H1 (cell line): Measurements from ENCODE around the gene PKNOX1. TPM values are rescaled to one million over a fixed set of nuclear protein-coding genes. Genes with fewer than 3 reads are reported as not detected.

Experiments used
- CTCF ChIA-PET: fragments of 300-600 bp; sonication (Branson Sonifier 250); formaldehyde crosslinking; loops from one replicate; lab custom pipeline; 2021; ENCODE audit not compliant: partially characterized antibody; lab: Charles Lee
- POLR2A ChIA-PET: fragments of 300-600 bp; sonication (Branson Sonifier 250); formaldehyde crosslinking; loops from one replicate; lab custom pipeline; 2021; ENCODE audit warnings: inconsistent platforms; ENCODE audit not compliant: partially characterized antibody; lab: Charles Lee
- DNase-seq, 2 experiments: peaks; one replicate each; pipeline versions ENCODE4 v3.0.0 to v3.0.0-alpha.2; 2010 to 2022; ENCODE audit warnings: low spot score in 2 of 2, low read depth in 1 of 2, mixed read lengths in 1 of 2
- FAIRE-seq: peaks from 2 replicates; lab custom pipeline; 2011; peaks lifted over from hg19 to GRCh38; lab: Jason Lieb, UNC
- H2AFZ ChIP-seq: 2 replicates; pipeline ENCODE4 v1.8.1; 2012; ENCODE audit warnings: low read length, inconsistent platforms
- H2AK5ac ChIP-seq: 2 replicates; pipeline ENCODE4 v1.6.1; 2013; ENCODE audit warnings: low read depth, low read length
- H2BK120ac ChIP-seq: replicated peaks from 2 replicates; pipeline ENCODE3; 2013; ENCODE audit warnings: low read depth, low read length, inconsistent platforms
- H2BK12ac ChIP-seq: 2 replicates; pipeline ENCODE4 v1.6.1; 2013; ENCODE audit warnings: low read depth, low read length
- H2BK15ac ChIP-seq: 2 replicates; pipeline ENCODE4 v1.6.1; 2013; ENCODE audit warnings: low read length
- H2BK20ac ChIP-seq: 2 replicates; pipeline ENCODE4 v1.6.1; 2013; ENCODE audit warnings: low read length
- H2BK5ac ChIP-seq: 2 replicates; pipeline ENCODE4 v1.6.1; 2013; ENCODE audit warnings: low read depth, low read length
- H3K14ac ChIP-seq: 2 replicates; pipeline ENCODE4 v1.6.1; 2013; ENCODE audit warnings: inconsistent platforms; ENCODE audit not compliant: insufficient read length
- H3K18ac ChIP-seq: 2 replicates; pipeline ENCODE4 v1.6.1; 2013; ENCODE audit warnings: low read length; ENCODE audit errors: extremely low read depth
- H3K23ac ChIP-seq: 2 replicates; pipeline ENCODE4 v1.6.1; 2013; ENCODE audit warnings: inconsistent platforms; ENCODE audit not compliant: insufficient read length
- H3K23me2 ChIP-seq: 2 replicates; pipeline ENCODE4 v1.6.1; 2013; ENCODE audit warnings: low read depth, low read length
- H3K27ac ChIP-seq: 2 replicates; pipeline ENCODE4 v1.6.1; 2011; ENCODE audit warnings: low read depth, low read length, inconsistent platforms
- H3K27me3 ChIP-seq, 4 experiments: replicated peaks in 1 of 4; 1 replicate in 1 of 4; 2 replicates in 3 of 4; pipeline versions ENCODE4 v1.6.1 to v1.8.1; 2011 to 2013; ENCODE audit warnings: low read length in 3 of 4, mild to moderate bottlenecking in 3 of 4, inconsistent platforms in 2 of 4, mixed read lengths in 2 of 4, moderate library complexity in 1 of 4; ENCODE audit not compliant: control insufficient read depth in 3 of 4, insufficient read depth in 3 of 4; ENCODE audit errors: extremely low read depth in 1 of 4
- H3K36me3 ChIP-seq, 4 experiments: 2 replicates each; pipeline versions ENCODE4 v1.6.1 to v1.8.1; 2011 to 2013; ENCODE audit warnings: mild to moderate bottlenecking in 4 of 4, low read length in 3 of 4, moderate library complexity in 2 of 4, control low read depth in 1 of 4, inconsistent platforms in 1 of 4; ENCODE audit not compliant: insufficient read depth in 4 of 4, control insufficient read depth in 2 of 4
- H3K4ac ChIP-seq: replicated peaks from 2 replicates; pipeline ENCODE3; 2013; ENCODE audit warnings: low read length, low read depth, mixed read lengths, inconsistent platforms; ENCODE audit not compliant: insufficient read length
- H3K4me1 ChIP-seq, 4 experiments: replicated peaks in 1 of 4; 1 replicate in 1 of 4; 2 replicates in 3 of 4; pipeline versions ENCODE4 v1.6.1 to v1.8.1; 2011 to 2013; ENCODE audit warnings: low read length in 3 of 4, inconsistent platforms in 2 of 4, mixed read lengths in 1 of 4; ENCODE audit not compliant: insufficient read depth in 4 of 4, control insufficient read depth in 3 of 4
- H3K4me2 ChIP-seq, 2 experiments: 2 replicates each; pipeline versions ENCODE4 v1.6.1 to v1.8.1; 2011 to 2013; ENCODE audit warnings: low read depth in 2 of 2, low read length in 2 of 2, control low read depth in 1 of 2, inconsistent platforms in 1 of 2, mild to moderate bottlenecking in 1 of 2; ENCODE audit not compliant: insufficient read depth in 1 of 2
- H3K4me3 ChIP-seq, 4 experiments: fragments of 200-600, 300-600 bp in 1 of 4; sonication (generic), shearing (Covaris generic), sonication (Bioruptor Twin) in 1 of 4; 2 replicates each; pipeline versions ENCODE4 v1.5.1 to v1.8.1; 2011 to 2016; ENCODE audit warnings: low read length in 4 of 4, low read depth in 3 of 4, control low read depth in 2 of 4, inconsistent platforms in 2 of 4, mild to moderate bottlenecking in 2 of 4, mixed read lengths in 1 of 4, moderate library complexity in 1 of 4; ENCODE audit not compliant: insufficient read depth in 2 of 4; ENCODE audit errors: extremely low read depth in 1 of 4
- H3K56ac ChIP-seq: replicated peaks from 2 replicates; pipeline ENCODE3; 2013; ENCODE audit warnings: low read depth, mild to moderate bottlenecking, mixed read lengths, low read length, inconsistent platforms; ENCODE audit not compliant: insufficient read length
- H3K79me1 ChIP-seq: 2 replicates; pipeline ENCODE4 v1.6.1; 2013; ENCODE audit warnings: low read depth, low read length, control low read depth
- H3K79me2 ChIP-seq, 2 experiments: 2 replicates each; pipeline versions ENCODE4 v1.6.1 to v1.8.1; 2012 to 2013; ENCODE audit warnings: low read length in 2 of 2, mild to moderate bottlenecking in 2 of 2, inconsistent platforms in 1 of 2; ENCODE audit not compliant: insufficient read depth in 2 of 2, control insufficient read depth in 1 of 2
- H3K9ac ChIP-seq, 4 experiments: replicated peaks in 1 of 4; 1 replicate in 1 of 4; 2 replicates in 3 of 4; pipeline versions ENCODE4 v1.6.1 to v1.8.1; 2011 to 2013; ENCODE audit warnings: low read depth in 3 of 4, low read length in 3 of 4, control low read depth in 2 of 4, mild to moderate bottlenecking in 2 of 4, moderate library complexity in 2 of 4, inconsistent platforms in 1 of 4; ENCODE audit errors: extremely low read depth in 1 of 4
- H3K9me3 ChIP-seq, 2 experiments: 2 replicates each; pipeline versions ENCODE4 v1.6.1 to v1.8.1; 2012 to 2013; ENCODE audit warnings: mild to moderate bottlenecking in 2 of 2, moderate library complexity in 2 of 2, control low read depth in 1 of 2, inconsistent platforms in 1 of 2, low read depth in 1 of 2, low read length in 1 of 2, mixed read lengths in 1 of 2; ENCODE audit not compliant: insufficient read depth in 2 of 2
- H4K20me1 ChIP-seq, 2 experiments: replicated peaks in 1 of 2; 2 replicates each; pipeline versions ENCODE3 to v1.8.1; 2011 to 2013; ENCODE audit warnings: inconsistent platforms in 2 of 2, low read length in 2 of 2, mild to moderate bottlenecking in 1 of 2; ENCODE audit not compliant: insufficient read depth in 2 of 2, control insufficient read depth in 1 of 2
- H4K5ac ChIP-seq: 2 replicates; pipeline ENCODE4 v1.6.1; 2013; ENCODE audit warnings: low read length, low read depth, mixed read lengths, inconsistent platforms; ENCODE audit not compliant: insufficient read length
- H4K8ac ChIP-seq: 2 replicates; pipeline ENCODE4 v1.8.0; 2013; ENCODE audit warnings: mild to moderate bottlenecking, moderate library complexity, low read length, inconsistent platforms; ENCODE audit not compliant: insufficient read depth; ENCODE audit errors: extremely low read depth
- H4K91ac ChIP-seq: replicated peaks from 2 replicates; pipeline ENCODE3; 2013; ENCODE audit warnings: low read length, mixed read lengths, inconsistent platforms; ENCODE audit not compliant: insufficient read length
- ATF3 ChIP-seq: IDR thresholded peaks from 2 replicates; pipeline ENCODE4 v1.6.1; 2011; ENCODE audit warnings: low read depth, mild to moderate bottlenecking, low read length; ENCODE audit not compliant: insufficient read depth
- BCL11A ChIP-seq, 2 experiments: IDR thresholded peaks; one replicate each; pipeline ENCODE4 v1.6.1; 2011; ENCODE audit warnings: low read depth in 2 of 2, low read length in 2 of 2, mild to moderate bottlenecking in 2 of 2
- CHD1 ChIP-seq: IDR thresholded peaks from 2 replicates; pipeline ENCODE4 v1.6.1; 2012; ENCODE audit warnings: low read depth, low read length, improper control_type of control experiment
- PHF8 ChIP-seq: fragments of 200-600 bp; sonication (generic); conservative IDR thresholded peaks from 2 replicates; pipeline ENCODE4 v1.7.1; 2012; ENCODE audit warnings: low read depth, mild to moderate bottlenecking, inconsistent platforms, low read length, moderate library complexity
- POLR2A ChIP-seq, 2 experiments: IDR thresholded peaks; 1 replicate in 1 of 2; 2 replicates in 1 of 2; pipeline ENCODE4 v1.6.1; 2011; ENCODE audit warnings: low read depth in 2 of 2, low read length in 2 of 2, mild to moderate bottlenecking in 2 of 2; ENCODE audit errors: control extremely low read depth in 1 of 2
- RBBP5 ChIP-seq: IDR thresholded peaks from 2 replicates; pipeline ENCODE4 v1.7.1; 2012; ENCODE audit warnings: low read depth, mild to moderate bottlenecking, inconsistent platforms, low read length, moderate library complexity, borderline replicate concordance
- WGBS, 2 experiments: shearing (Covaris generic) in 1 of 2; methylation state at CpG; one replicate each; pipeline versions ENCODE4 v1.1.6 to v1.1.7; 2013 to 2015; ENCODE audit warnings: low lambda C conversion rate in 2 of 2, mixed read lengths in 2 of 2, inconsistent platforms in 1 of 2, low coverage in 1 of 2, missing lambda C conversion rate in 1 of 2; ENCODE audit not compliant: insufficient replicate concordance in 2 of 2, insufficient coverage in 1 of 2, insufficient read length in 1 of 2; ENCODE audit errors: extremely low coverage in 1 of 2, missing lambda C conversion rate in 1 of 2; 5-methylcytosine and 5-hydroxymethylcytosine counted together
- polyA plus RNA-seq, 7 experiments: library from polyadenylated mRNA; depleted of rRNA in 3 of 7; stranded (reverse) in 5 of 7; unstranded in 2 of 7; fragments of >200 nt in 5 of 7; fragments of 200-250 nt in 2 of 7; gene quantifications; 1 replicate in 5 of 7; 2 replicates in 1 of 7; 4 replicates in 1 of 7; pipeline versions ENCODE4 v1.2.1 to v1.2.3, GENCODE V29; 2011 to 2013; ENCODE audit warnings: missing spikeins in 2 of 7, mixed read lengths in 2 of 7
- total RNA-seq: library from RNA; stranded (reverse); fragmentation: NEBNext Ultra II Directional; extraction: Animal tissue kit (Norgen Biotek cat#: 25700); gene quantifications from 2 replicates; pipeline ENCODE4 v1.2.1, GENCODE V29; 2021

Gene PKNOX1
- total and polyA plus RNA-seq, 2 of the 8 experiments (the other 6 are each of a cell fraction or from before 2014, with no cell fraction given), result 20.4 to 31.9 TPM

DNA sequence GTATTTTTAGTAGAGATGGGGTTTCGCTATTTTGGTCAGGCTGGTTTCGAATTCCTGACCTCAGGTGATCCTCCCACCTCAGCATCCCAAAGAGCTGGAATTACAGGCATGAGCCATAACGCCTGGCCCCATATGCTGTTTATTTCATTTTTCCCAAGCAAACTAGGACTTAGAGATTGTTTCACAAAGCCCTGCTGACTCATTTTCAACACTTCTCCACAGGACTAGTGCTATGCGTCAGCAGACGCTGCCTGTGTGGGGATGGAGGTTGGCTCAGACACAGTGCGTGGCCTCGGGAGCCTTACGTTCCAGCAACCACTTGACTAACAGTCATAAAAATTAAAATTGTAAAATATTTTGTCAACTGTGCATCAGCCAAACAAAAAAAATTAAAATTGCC is 22.7 kb downstream of the PKNOX1 start:
- Histone ChIP-seq H2AK5ac (no peak overlapping the region), H3K9ac (no peak overlapping the region), H3K36me3 (peaks cover 0 to 6% (median under 1%) of the 10 kb centered on the region in 4 experiments; a peak in 3 of 8 replicates), H3K23ac (no peak overlapping the region), H3K4me1 (peaks cover 0 to 4% (median 0%) of the 10 kb centered on the region in 4 experiments; a peak in 1 of 7 replicates), H3K4me2 (no peak overlapping the region), H3K79me2 (peaks cover 0 to 3% of the 10 kb centered on the region in 2 experiments; a peak in 2 of 4 replicates), H2BK12ac (no peak overlapping the region), H3K23me2 (no peaks in the 10 kb centered on the region), H4K5ac (no peak overlapping the region), H3K14ac (no peak overlapping the region), H3K4me3 (no peak overlapping the region), H3K27me3 (no peaks in the 10 kb centered on the region), H2BK120ac (no peak overlapping the region), H3K27ac (no peak overlapping the region), H3K79me1 (no peaks in the 10 kb centered on the region), H2BK20ac (no peak overlapping the region), H4K20me1 (no peaks in the 10 kb centered on the region), H3K56ac (no peak overlapping the region), H3K4ac (no peak overlapping the region), H3K18ac (no peak overlapping the region), H2AFZ (no peak overlapping the region), H2BK5ac (no peak overlapping the region), H4K8ac (no peak overlapping the region), H2BK15ac (no peak overlapping the region), H3K9me3 (peaks cover 19 to 24% of the 10 kb centered on the region in 2 experiments), H4K91ac (no peak overlapping the region)
- 93% methylated on average over 8 of the region's 8 CpGs; no CpG with 5 or more reads in 1 of the 2 experiments for WGBS, 2 experiments
- ChIA-PET POLR2A (interaction anchor here (1.1 to 2.9 kb wide), 4 partner anchors 10 to 61 kb away, joined by 3 to 13 read pairs (median 7); no protein-coding TSS in a partner anchor), CTCF (interaction anchor here (1.2 kb wide), 1 partner anchor 16 kb away, joined by 3 read pairs; no protein-coding TSS in a partner anchor)
- TF ChIP-seq ATF3, result no peak
- no peak for TF ChIP-seq CHD1
- TF ChIP-seq PHF8, result no peak
- TF ChIP-seq BCL11A (IDR thresholded peaks at IDR 0.05; ENCODE audit: low read depth in 2 of 2, low read length in 2 of 2), result no peak
- no peak for TF ChIP-seq RBBP5
- TF ChIP-seq POLR2A (IDR thresholded peaks at IDR 0.05; ENCODE audit: control extremely low read depth in 1 of 2, low read depth in 2 of 2, low read length in 2 of 2), result no peak
- DNase-seq (no peak), FAIRE-seq (no peak)
